Endothelial cell of umbilical vein (primary cell): ENCODE results near the gene UBA52. TPM values are rescaled to one million over a fixed set of nuclear protein-coding genes. Genes with fewer than 3 reads are reported as not detected.
A peak's percentile ranks its signal among the peaks of the same experiment; 100 is the strongest.
"Not testable (repeated sequence)": the region's sequence is repeated elsewhere in the genome, so short reads cannot be mapped to it uniquely, and the experiment has no call there.

Source experiments
- BruUV-seq: library from RNA; stranded (reverse); fragments of 400-500 nt; replicated peaks from 2 replicates; lab custom pipeline; 2021; lab: Mats Ljungman, UMichigan
- CTCF ChIA-PET: fragments of 300-600, 350-600 bp; sonication (Branson Sonifier 250); formaldehyde crosslinking; loops from one replicate; lab custom pipeline; 2021; ENCODE audit warnings: antibody characterized with exemption, inconsistent platforms; lab: Charles Lee
- POLR2A ChIA-PET: fragments of 300-600, 350-600 bp; sonication (Branson Sonifier 250); formaldehyde crosslinking; loops from one replicate; lab custom pipeline; 2021; ENCODE audit warnings: antibody characterized with exemption, inconsistent platforms; lab: Charles Lee
- DNase-seq: peaks from one replicate; pipeline ENCODE4 v3.0.0-alpha.2; 2011; ENCODE audit warnings: low read depth, low spot score
- FAIRE-seq: peaks from 2 replicates; lab custom pipeline; 2011; peaks lifted over from hg19 to GRCh38; lab: Jason Lieb, UNC
- H2AFZ ChIP-seq: 2 replicates; pipeline ENCODE4 v1.6.0; 2012; ENCODE audit warnings: low read depth, low read length, control low read depth, inconsistent platforms
- H3K27ac ChIP-seq: 2 replicates; pipeline ENCODE4 v1.5.1; 2011; ENCODE audit warnings: low read depth, mild to moderate bottlenecking, control low read depth, low read length, moderate library complexity; ENCODE audit not compliant: insufficient read depth
- H3K27me3 ChIP-seq, 2 experiments: 2 replicates each; pipeline versions ENCODE4 v1.6.0 to v1.6.1; 2011; ENCODE audit warnings: low read length in 2 of 2, mixed read lengths in 1 of 2; ENCODE audit not compliant: control insufficient read depth in 2 of 2, insufficient read depth in 2 of 2
- H3K36me3 ChIP-seq, 2 experiments: 2 replicates in 1 of 2; 3 replicates in 1 of 2; pipeline ENCODE4 v1.5.1; 2011; ENCODE audit warnings: low read length in 2 of 2, mild to moderate bottlenecking in 1 of 2, moderate library complexity in 1 of 2; ENCODE audit not compliant: control insufficient read depth in 2 of 2, insufficient read depth in 2 of 2; ENCODE audit errors: extremely low read depth in 1 of 2
- H3K4me1 ChIP-seq: 3 replicates; pipeline ENCODE4 v1.5.1; 2011; ENCODE audit warnings: mild to moderate bottlenecking, low read length; ENCODE audit not compliant: control insufficient read depth, insufficient read depth; ENCODE audit errors: extremely low read depth
- H3K4me2 ChIP-seq: 2 replicates; pipeline ENCODE4 v1.6.1; 2011; ENCODE audit warnings: low read length, control low read depth, mixed read lengths; ENCODE audit not compliant: insufficient read depth
- H3K4me3 ChIP-seq, 3 experiments: fragments of 200-600 bp in 1 of 3; sonication (generic), shearing (Covaris generic) in 1 of 3; replicated peaks in 1 of 3; 2 replicates each; pipeline ENCODE4 v1.5.1; 2011 to 2016; ENCODE audit warnings: control low read depth in 3 of 3, low read length in 3 of 3, mild to moderate bottlenecking in 2 of 3, inconsistent platforms in 1 of 3, low read depth in 1 of 3, moderate library complexity in 1 of 3; ENCODE audit not compliant: insufficient read depth in 1 of 3
- H3K79me2 ChIP-seq: 2 replicates; pipeline ENCODE4 v1.6.0; 2012; ENCODE audit warnings: low read length, inconsistent platforms; ENCODE audit not compliant: control insufficient read depth, insufficient read depth
- H3K9ac ChIP-seq: replicated peaks from 2 replicates; pipeline ENCODE3; 2011; ENCODE audit warnings: low read length, control low read depth; ENCODE audit not compliant: insufficient read depth; ENCODE audit errors: extremely low read depth
- H3K9me1 ChIP-seq: replicated peaks from 3 replicates; pipeline ENCODE4 v1.6.0; 2011; ENCODE audit warnings: mild to moderate bottlenecking, low read length; ENCODE audit not compliant: control insufficient read depth, insufficient read depth; ENCODE audit errors: extremely low read depth
- H3K9me3 ChIP-seq: replicated peaks from 2 replicates; pipeline ENCODE4 v1.5.1; 2012; ENCODE audit warnings: low read length, inconsistent platforms; ENCODE audit not compliant: control insufficient read depth, insufficient read depth
- H4K20me1 ChIP-seq: replicated peaks from 2 replicates; pipeline ENCODE3; 2011; ENCODE audit warnings: mild to moderate bottlenecking, low read length; ENCODE audit not compliant: control insufficient read depth, insufficient read depth; ENCODE audit errors: extremely low read depth
- EZH2 ChIP-seq: IDR thresholded peaks from 2 replicates; pipeline ENCODE4 v1.6.1; 2012; ENCODE audit warnings: borderline replicate concordance, low read depth, mild to moderate bottlenecking, moderate library complexity, low read length, inconsistent platforms; ENCODE audit not compliant: severe bottlenecking
- FOS ChIP-seq: IDR thresholded peaks from 2 replicates; pipeline ENCODE4 v1.6.1; 2011; ENCODE audit warnings: mild to moderate bottlenecking, low read length, moderate library complexity, borderline replicate concordance; ENCODE audit not compliant: insufficient read depth
- GATA2 ChIP-seq: IDR thresholded peaks from 2 replicates; pipeline ENCODE4 v1.7.0; 2011; ENCODE audit warnings: low read depth, mild to moderate bottlenecking, moderate library complexity, mixed read lengths, low read length; ENCODE audit not compliant: insufficient read length, insufficient read depth
- JUN ChIP-seq: IDR thresholded peaks from 2 replicates; pipeline ENCODE4 v1.6.1; 2011; ENCODE audit warnings: borderline replicate concordance, low read depth; ENCODE audit not compliant: insufficient read length, insufficient read depth
- MYC ChIP-seq: IDR thresholded peaks from one replicate; pipeline ENCODE4 v1.6.1; 2011; ENCODE audit warnings: mild to moderate bottlenecking, low read depth, low read length
- POLR2A ChIP-seq: IDR thresholded peaks from 2 replicates; pipeline ENCODE4 v1.6.1; 2012; ENCODE audit warnings: low read depth, mild to moderate bottlenecking, control low read depth, low read length
- POLR2AphosphoS5 ChIP-seq: IDR thresholded peaks from 2 replicates; pipeline ENCODE4 v1.6.1; 2012; ENCODE audit warnings: low read depth, mild to moderate bottlenecking, control low read depth, low read length, moderate library complexity; ENCODE audit not compliant: insufficient read depth
- dilution Hi-C: fragments of 300-500 bp; cut with MboI; formaldehyde crosslinking; loops from one replicate; pipeline ENCODE4 v1.15.0; 2019; ENCODE audit warnings: low sequenced_read_pairs; ENCODE audit not compliant: extremely low pct_ligation_motif_present
- intact Hi-C: fragments of 100-400 bp; cut with micrococcal nuclease; formaldehyde crosslinking; loops from one replicate; pipeline ENCODE4 v1.10.0; 2022
- polyA plus RNA-seq, 4 experiments: library from polyadenylated mRNA; depleted of rRNA in 3 of 4; stranded (reverse) in 3 of 4; unstranded in 1 of 4; fragments of >200 nt; gene quantifications; 2 replicates each; pipeline versions ENCODE4 v1.2.1 to v1.2.3, GENCODE V29; 2011 to 2012; ENCODE audit warnings: missing spikeins in 1 of 4
- total RNA-seq: library from RNA; stranded (reverse); gene quantifications from 2 replicates; pipeline ENCODE4 v1.2.3, GENCODE V29; 2021
- TF ChIP-seq, protein P1 (sequence below): IDR thresholded peaks from 2 replicates; pipeline ENCODE4 v1.6.1; 2011; ENCODE audit not compliant: insufficient read depth, insufficient read length
- TF ChIP-seq, protein P2 (sequence below), 2 donors: IDR thresholded peaks; 1 replicate in 1 of 2; 2 replicates in 1 of 2; pipeline ENCODE4 v1.5.1; 2011; ENCODE audit warnings: low read length in 2 of 2, mild to moderate bottlenecking in 2 of 2, moderate library complexity in 2 of 2, control low read depth in 1 of 2, inconsistent platforms in 1 of 2, low read depth in 1 of 2; ENCODE audit not compliant: insufficient read depth in 1 of 2; ENCODE audit errors: extremely low read depth in 1 of 2

The UBA52 gene
- total and polyA plus RNA-seq, 2 donors (not counting 3 experiments of a cell fraction or from before 2014, with no cell fraction given) = 1,221 to 3,506 TPM

DNA sequence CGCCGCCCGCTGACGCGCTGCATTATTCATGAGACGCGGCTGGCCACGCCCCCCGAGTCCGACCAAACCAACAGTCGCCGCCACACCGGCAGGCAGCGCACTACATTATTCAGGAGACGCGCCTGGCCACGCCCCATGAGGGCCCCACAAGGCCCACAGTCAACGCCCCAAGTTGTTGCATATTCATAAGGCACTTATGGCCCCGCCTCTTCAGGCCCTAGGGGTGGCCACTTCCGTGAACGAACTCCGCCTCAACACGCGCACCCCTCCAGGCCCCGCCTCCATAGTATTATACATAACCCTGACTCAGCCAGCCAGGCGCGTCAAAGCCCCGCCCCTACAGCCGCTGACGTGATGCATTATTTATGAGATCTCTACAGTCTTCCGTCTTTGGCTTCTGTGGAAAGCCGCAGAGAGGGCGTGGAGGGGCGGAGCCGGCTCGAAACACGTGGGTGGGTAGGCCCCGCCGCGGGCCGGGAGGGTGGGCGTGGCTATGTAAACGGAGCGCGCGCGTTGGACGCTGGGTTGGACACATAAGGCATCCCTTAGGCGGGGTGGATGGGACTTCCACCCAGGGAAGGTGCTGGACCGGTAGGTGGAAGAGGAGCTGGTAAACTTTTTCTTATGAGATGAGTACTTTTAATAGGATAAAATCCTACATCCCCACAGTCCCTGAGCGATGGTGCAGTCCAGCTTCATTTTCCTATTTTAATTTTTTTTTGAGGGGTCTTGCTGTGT lies 49.4 kb upstream of the UBA52 start:
- intact Hi-C loops (loop anchor here (1.0 kb wide), 4 partner anchors 22 to 67 kb away; partner anchors contain the start of genes KXD1 and UBA52), dilution Hi-C loops (no loop called here)
- Histone ChIP-seq H4K20me1 (no peaks in the 10 kb centered on the region), H2AFZ (peak overlapping the region; percentile 12), H3K9me3 (no peaks in the 10 kb centered on the region), H3K27ac (peak overlapping the region; percentile 19), H3K9me1 (no peaks in the 10 kb centered on the region), H3K27me3 (no peaks in the 10 kb centered on the region), H3K4me2 (peak overlapping the region; percentile 42), H3K36me3 (no peaks in the 10 kb centered on the region), H3K9ac (peak overlapping the region; percentile 97), H3K4me1 (peaks cover 12% of the 10 kb centered on the region), H3K79me2 (peaks cover 39% of the 10 kb centered on the region), H3K4me3 (peak overlapping the region in 2 of 3 experiments; percentile 5 to 71)
- FAIRE-seq = peak; percentile 100
- ChIA-PET CTCF (interaction anchor here (0.7 to 3.6 kb wide), 10 partner anchors 15 to 325 kb away, joined by 3 to 25 read pairs (median 4); partner anchors contain the start of genes KXD1 and REX1BD), POLR2A (interaction anchor here (1.3 to 2.1 kb wide), 4 partner anchors 22 to 50 kb away, joined by 3 to 8 read pairs (median 4); partner anchors contain the start of genes KXD1 and UBA52)
- peak; percentile 100 for DNase-seq
- no TSS peak for BruUV-seq
- TF ChIP-seq, protein P1, sequence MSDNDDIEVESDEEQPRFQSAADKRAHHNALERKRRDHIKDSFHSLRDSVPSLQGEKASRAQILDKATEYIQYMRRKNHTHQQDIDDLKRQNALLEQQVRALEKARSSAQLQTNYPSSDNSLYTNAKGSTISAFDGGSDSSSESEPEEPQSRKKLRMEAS = peak; percentile 82
- TF ChIP-seq GATA2 (no peak), POLR2A (no peak), JUN (peak; percentile 14), POLR2AphosphoS5 (no peak), FOS (no peak), MYC (no peak), EZH2 (no peak)
- TF ChIP-seq, protein P2, sequence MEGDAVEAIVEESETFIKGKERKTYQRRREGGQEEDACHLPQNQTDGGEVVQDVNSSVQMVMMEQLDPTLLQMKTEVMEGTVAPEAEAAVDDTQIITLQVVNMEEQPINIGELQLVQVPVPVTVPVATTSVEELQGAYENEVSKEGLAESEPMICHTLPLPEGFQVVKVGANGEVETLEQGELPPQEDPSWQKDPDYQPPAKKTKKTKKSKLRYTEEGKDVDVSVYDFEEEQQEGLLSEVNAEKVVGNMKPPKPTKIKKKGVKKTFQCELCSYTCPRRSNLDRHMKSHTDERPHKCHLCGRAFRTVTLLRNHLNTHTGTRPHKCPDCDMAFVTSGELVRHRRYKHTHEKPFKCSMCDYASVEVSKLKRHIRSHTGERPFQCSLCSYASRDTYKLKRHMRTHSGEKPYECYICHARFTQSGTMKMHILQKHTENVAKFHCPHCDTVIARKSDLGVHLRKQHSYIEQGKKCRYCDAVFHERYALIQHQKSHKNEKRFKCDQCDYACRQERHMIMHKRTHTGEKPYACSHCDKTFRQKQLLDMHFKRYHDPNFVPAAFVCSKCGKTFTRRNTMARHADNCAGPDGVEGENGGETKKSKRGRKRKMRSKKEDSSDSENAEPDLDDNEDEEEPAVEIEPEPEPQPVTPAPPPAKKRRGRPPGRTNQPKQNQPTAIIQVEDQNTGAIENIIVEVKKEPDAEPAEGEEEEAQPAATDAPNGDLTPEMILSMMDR (IDR thresholded peaks at IDR 0.05; ENCODE audit: extremely low read depth in 1 of 2, insufficient read depth in 1 of 2, low read depth in 1 of 2, low read length in 2 of 2) = peak in 1 of 2 donors; percentile 7

DNA sequence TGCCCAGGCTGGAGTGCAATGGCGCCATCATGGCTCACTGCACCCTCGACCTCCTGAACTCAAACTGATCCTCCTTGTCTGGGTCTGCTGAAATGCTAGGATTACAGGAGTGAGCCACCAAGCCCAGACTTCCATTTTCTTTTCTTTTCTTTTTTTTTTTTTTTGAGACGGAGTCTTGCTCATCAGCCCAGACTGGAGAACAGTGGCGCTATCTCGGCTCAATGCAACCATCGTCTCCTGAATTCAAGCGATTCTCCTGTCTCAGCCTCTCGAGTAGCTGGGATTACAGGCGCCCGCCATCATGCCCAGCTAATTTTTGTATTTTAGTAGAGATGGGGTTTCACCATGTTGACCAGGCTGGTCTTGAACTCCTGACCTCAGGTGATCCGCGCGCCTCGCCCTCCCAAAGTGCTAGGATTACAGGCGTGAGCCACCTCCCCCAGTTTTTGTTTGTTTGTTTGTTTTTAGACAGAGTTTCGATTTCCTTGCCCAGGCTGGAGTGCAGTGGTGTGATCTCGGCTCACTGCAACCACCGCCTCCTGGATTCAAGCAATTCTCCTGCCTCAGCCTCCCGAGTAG lies 48.7 kb upstream of the UBA52 start:
- CTCF ChIA-PET = interaction anchor here (0.8 to 3.6 kb wide), 6 partner anchors 16 to 324 kb away, joined by 3 to 25 read pairs (median 4); partner anchors contain the start of genes KXD1 and REX1BD
- H3K27ac ChIP-seq, FAIRE-seq: not testable (repeated sequence)

More for the DNA sequence above, 48.7 kb upstream of the UBA52 start:
- H3K4me3 ChIP-seq = peak overlapping the region in 1 of 3 experiments; percentile 5
- H3K27me3 ChIP-seq, H3K9me1 ChIP-seq, H3K36me3 ChIP-seq, H3K9me3 ChIP-seq, DNase-seq, H4K20me1 ChIP-seq, BruUV-seq, dilution Hi-C loops: not testable (repeated sequence)
- peak overlapping the region; percentile 12 for H2AFZ ChIP-seq
- intact Hi-C loops = loop anchor here (1.0 kb wide), 4 partner anchors 21 to 66 kb away; partner anchors contain the start of genes KXD1 and UBA52
- peak overlapping the region; percentile 11 for H3K9ac ChIP-seq
- H3K4me1 ChIP-seq = peaks cover 12% of the 10 kb centered on the region
- POLR2A ChIA-PET = interaction anchor here (2.1 kb wide), 1 partner anchor 48 kb away, joined by 5 read pairs; the partner anchor contains the start of gene UBA52
- H3K79me2 ChIP-seq = peaks cover 37% of the 10 kb centered on the region
- peak overlapping the region; percentile 42 for H3K4me2 ChIP-seq
